H9 (cell line): ENCODE data around the gene CYB5A. TPM values are rescaled to one million over a fixed set of nuclear protein-coding genes. Genes with fewer than 3 reads are reported as not detected.

Experiments
- DNase-seq: peaks from one replicate; pipeline ENCODE4 v3.0.0-alpha.2; 2017
- H2AFZ ChIP-seq: one replicate; pipeline ENCODE4 v1.6.1; 2013; ENCODE audit warnings: mild to moderate bottlenecking, low read length, control low read depth, moderate library complexity
- H2AK5ac ChIP-seq: 2 replicates; pipeline ENCODE4 v1.6.1; 2013; ENCODE audit warnings: low read length, control low read depth, mixed read lengths; ENCODE audit not compliant: insufficient read length
- H2BK120ac ChIP-seq: one replicate; pipeline ENCODE4 v1.6.1; 2013; ENCODE audit warnings: low read depth, mild to moderate bottlenecking, low read length, control low read depth, inconsistent platforms; ENCODE audit not compliant: poor library complexity, severe bottlenecking
- H2BK12ac ChIP-seq: 2 replicates; pipeline ENCODE4 v1.6.1; 2013; ENCODE audit warnings: low read length, control low read depth, mixed read lengths, low read depth; ENCODE audit not compliant: insufficient read length
- H2BK15ac ChIP-seq: 2 replicates; pipeline ENCODE4 v1.6.1; 2013; ENCODE audit warnings: low read depth, low read length, control low read depth
- H2BK20ac ChIP-seq: one replicate; pipeline ENCODE4 v1.6.1; 2013; ENCODE audit warnings: low read depth, mild to moderate bottlenecking, low read length, control low read depth, inconsistent platforms; ENCODE audit not compliant: poor library complexity, severe bottlenecking
- H2BK5ac ChIP-seq: 2 replicates; pipeline ENCODE4 v1.6.1; 2013; ENCODE audit warnings: low read length, control low read depth, mixed read lengths; ENCODE audit not compliant: insufficient read length
- H3K14ac ChIP-seq: 2 replicates; pipeline ENCODE4 v1.6.1; 2013; ENCODE audit warnings: low read length, control low read depth; ENCODE audit not compliant: insufficient read depth
- H3K18ac ChIP-seq: 2 replicates; pipeline ENCODE4 v1.6.1; 2013; ENCODE audit warnings: low read depth, mild to moderate bottlenecking, mixed read lengths, low read length, control low read depth; ENCODE audit not compliant: insufficient read length
- H3K23ac ChIP-seq: 2 replicates; pipeline ENCODE4 v1.6.1; 2013; ENCODE audit warnings: low read length, control low read depth, mixed read lengths, low read depth; ENCODE audit not compliant: insufficient read length
- H3K23me2 ChIP-seq: 2 replicates; pipeline ENCODE4 v1.6.1; 2013; ENCODE audit warnings: low read depth, mild to moderate bottlenecking, mixed read lengths, low read length, control low read depth; ENCODE audit not compliant: insufficient read length, poor library complexity, severe bottlenecking
- H3K27ac ChIP-seq: 2 replicates; pipeline ENCODE4 v1.5.1; 2013; ENCODE audit warnings: low read length, control low read depth, mixed read lengths, low read depth; ENCODE audit not compliant: insufficient read length
- H3K27me3 ChIP-seq: 2 replicates; pipeline ENCODE4 v1.6.1; 2013; ENCODE audit warnings: low read length, control low read depth, inconsistent platforms; ENCODE audit not compliant: insufficient read depth
- H3K4ac ChIP-seq: 2 replicates; pipeline ENCODE4 v1.6.1; 2013; ENCODE audit warnings: low read depth, mild to moderate bottlenecking, control low read depth, inconsistent platforms, low read length, moderate library complexity
- H3K4me1 ChIP-seq: 2 replicates; pipeline ENCODE4 v1.6.1; 2013; ENCODE audit warnings: low read length, control low read depth, inconsistent platforms; ENCODE audit not compliant: insufficient read depth
- H3K4me2 ChIP-seq: 2 replicates; pipeline ENCODE4 v1.6.1; 2013; ENCODE audit warnings: low read length, control low read depth, mixed read lengths; ENCODE audit not compliant: insufficient read length, insufficient read depth
- H3K56ac ChIP-seq: 2 replicates; pipeline ENCODE4 v1.6.1; 2013; ENCODE audit warnings: low read depth, mild to moderate bottlenecking, mixed read lengths, low read length, control low read depth; ENCODE audit not compliant: insufficient read length
- H3K79me1 ChIP-seq: 2 replicates; pipeline ENCODE4 v1.6.1; 2013; ENCODE audit warnings: low read depth, mild to moderate bottlenecking, moderate library complexity, low read length, control low read depth, inconsistent platforms; ENCODE audit not compliant: insufficient read depth, poor library complexity, severe bottlenecking
- H3K79me2 ChIP-seq: 2 replicates; pipeline ENCODE4 v1.6.1; 2013; ENCODE audit warnings: low read length, control low read depth, inconsistent platforms; ENCODE audit not compliant: insufficient read depth
- H3K9ac ChIP-seq: 2 replicates; pipeline ENCODE4 v1.6.1; 2013; ENCODE audit warnings: low read length, control low read depth, mixed read lengths; ENCODE audit not compliant: insufficient read length; ENCODE audit errors: extremely low read depth
- H3K9me3 ChIP-seq: one replicate; pipeline ENCODE4 v1.6.1; 2013; ENCODE audit warnings: low read depth, low read length, inconsistent platforms; ENCODE audit not compliant: control insufficient read depth
- H3T11ph ChIP-seq: one replicate; pipeline ENCODE4 v1.6.1; 2013; ENCODE audit warnings: mild to moderate bottlenecking, low read length, control low read depth, inconsistent platforms
- H4K20me1 ChIP-seq: one replicate; pipeline ENCODE4 v1.6.1; 2013; ENCODE audit not compliant: control insufficient read depth, insufficient read length, insufficient read depth
- H4K5ac ChIP-seq: 2 replicates; pipeline ENCODE4 v1.6.1; 2013; ENCODE audit warnings: low read depth, mild to moderate bottlenecking, mixed read lengths, low read length, control low read depth; ENCODE audit not compliant: insufficient read length
- H4K8ac ChIP-seq: replicated peaks from 2 replicates; pipeline ENCODE4 v1.6.1; 2013; ENCODE audit warnings: low read length, control low read depth, mixed read lengths, low read depth; ENCODE audit not compliant: insufficient read length
- H4K91ac ChIP-seq: 2 replicates; pipeline ENCODE4 v1.6.1; 2013; ENCODE audit warnings: low read depth, mild to moderate bottlenecking, moderate library complexity, mixed read lengths, low read length, control low read depth; ENCODE audit not compliant: insufficient read length
- H3K27ac Mint-ChIP-seq, 3 experiments: 2 replicates in 2 of 3; 3 replicates in 1 of 3; pipeline ENCODE4 v1.8.0; 2020 to 2021; ENCODE audit warnings: mixed read lengths in 3 of 3, mild to moderate bottlenecking in 1 of 3, moderate library complexity in 1 of 3
- H3K27me3 Mint-ChIP-seq: 2 replicates; pipeline ENCODE4 v1.8.0; 2021; ENCODE audit warnings: low read depth, mild to moderate bottlenecking, moderate library complexity, mixed read lengths
- H3K36me3 Mint-ChIP-seq, 3 experiments: 2 replicates in 2 of 3; 3 replicates in 1 of 3; pipeline ENCODE4 v1.8.0; 2020 to 2021; ENCODE audit warnings: low read depth in 3 of 3, mixed read lengths in 3 of 3; ENCODE audit not compliant: insufficient read depth in 1 of 3
- H3K4me1 Mint-ChIP-seq, 2 experiments: 2 replicates each; pipeline ENCODE4 v1.8.0; 2020; ENCODE audit warnings: mixed read lengths in 2 of 2
- H3K4me3 Mint-ChIP-seq, 2 experiments: 2 replicates in 1 of 2; 3 replicates in 1 of 2; pipeline ENCODE4 v1.8.0; 2020 to 2021; ENCODE audit warnings: mild to moderate bottlenecking in 2 of 2, mixed read lengths in 2 of 2, moderate library complexity in 1 of 2
- H3K9me3 Mint-ChIP-seq, 2 experiments: 2 replicates in 1 of 2; 3 replicates in 1 of 2; pipeline ENCODE4 v1.8.0; 2020; ENCODE audit warnings: mild to moderate bottlenecking in 2 of 2, mixed read lengths in 2 of 2, moderate library complexity in 1 of 2
- WGBS: extraction: QIAGEN DNeasy Blood & Tissue Kit; methylation state at CpG from one replicate; pipeline ENCODE4 v1.1.7; 2013; ENCODE audit warnings: missing lambda C conversion rate, low lambda C conversion rate, mixed read lengths; ENCODE audit not compliant: insufficient read length; ENCODE audit errors: extremely low coverage; 5-methylcytosine and 5-hydroxymethylcytosine counted together
- total RNA-seq: library from RNA; stranded (reverse); gene quantifications from 2 replicates; pipeline ENCODE4 v1.2.1, GENCODE V29; 2021
- TF ChIP-seq, protein P1 (sequence below): fragments of 200-600 bp; sonication (generic); conservative IDR thresholded peaks from 3 replicates; pipeline ENCODE4 v1.8.0; 2021; ENCODE audit warnings: antibody characterized with exemption, mild to moderate bottlenecking

CYB5A gene
- total RNA-seq, 1 experiment from 2014 or later, result 93.2 TPM

DNA sequence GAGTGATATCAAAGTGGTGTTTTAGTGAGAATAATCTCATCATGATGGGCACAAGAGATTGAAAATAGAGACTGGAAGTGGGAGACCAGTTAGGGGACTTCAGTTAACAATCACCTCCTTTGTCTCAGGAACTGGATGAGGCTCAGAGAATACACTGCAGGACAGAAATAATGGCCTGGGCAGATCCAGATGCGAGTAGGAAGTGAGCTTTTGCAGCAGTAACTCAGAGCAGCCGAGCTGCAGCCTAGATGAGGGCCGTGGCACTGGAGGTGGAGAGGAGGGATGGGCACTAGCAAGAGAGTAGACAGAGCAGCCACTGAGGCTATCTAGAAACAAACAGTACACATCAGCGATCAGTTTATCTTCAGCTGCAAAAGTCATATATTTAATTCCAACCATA, 48.6 kb downstream of the CYB5A start:
- Histone ChIP-seq H3K4me1 (no peaks in the 10 kb centered on the region; the same call in 1 of the 2 replicates), H3K23ac (no peak overlapping the region), H3K23me2 (no peaks in the 10 kb centered on the region), H2BK15ac (no peak overlapping the region), H4K20me1 (no peaks in the 10 kb centered on the region), H3K56ac (no peak overlapping the region), H3K9me3 (no peaks in the 10 kb centered on the region), H3K4me2 (no peak overlapping the region), H3K4ac (no peak overlapping the region), H2BK12ac (no peak overlapping the region), H4K5ac (no peak overlapping the region), H2AK5ac (no peak overlapping the region), H2BK20ac (no peak overlapping the region), H3K14ac (no peak overlapping the region), H4K8ac (no peak overlapping the region), H2BK120ac (no peak overlapping the region), H3K27ac (no peak overlapping the region), H3K79me1 (no peaks in the 10 kb centered on the region), H3K18ac (no peak overlapping the region), H3K27me3 (no peaks in the 10 kb centered on the region), H4K91ac (no peak overlapping the region), H3K9ac (no peak overlapping the region), H3T11ph (no peak overlapping the region), H3K79me2 (no peaks in the 10 kb centered on the region), H2AFZ (no peak overlapping the region), H2BK5ac (no peak overlapping the region)
- DNase-seq, result no peak
- TF ChIP-seq, protein P1, sequence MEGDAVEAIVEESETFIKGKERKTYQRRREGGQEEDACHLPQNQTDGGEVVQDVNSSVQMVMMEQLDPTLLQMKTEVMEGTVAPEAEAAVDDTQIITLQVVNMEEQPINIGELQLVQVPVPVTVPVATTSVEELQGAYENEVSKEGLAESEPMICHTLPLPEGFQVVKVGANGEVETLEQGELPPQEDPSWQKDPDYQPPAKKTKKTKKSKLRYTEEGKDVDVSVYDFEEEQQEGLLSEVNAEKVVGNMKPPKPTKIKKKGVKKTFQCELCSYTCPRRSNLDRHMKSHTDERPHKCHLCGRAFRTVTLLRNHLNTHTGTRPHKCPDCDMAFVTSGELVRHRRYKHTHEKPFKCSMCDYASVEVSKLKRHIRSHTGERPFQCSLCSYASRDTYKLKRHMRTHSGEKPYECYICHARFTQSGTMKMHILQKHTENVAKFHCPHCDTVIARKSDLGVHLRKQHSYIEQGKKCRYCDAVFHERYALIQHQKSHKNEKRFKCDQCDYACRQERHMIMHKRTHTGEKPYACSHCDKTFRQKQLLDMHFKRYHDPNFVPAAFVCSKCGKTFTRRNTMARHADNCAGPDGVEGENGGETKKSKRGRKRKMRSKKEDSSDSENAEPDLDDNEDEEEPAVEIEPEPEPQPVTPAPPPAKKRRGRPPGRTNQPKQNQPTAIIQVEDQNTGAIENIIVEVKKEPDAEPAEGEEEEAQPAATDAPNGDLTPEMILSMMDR, result no peak
- Mint-ChIP-seq H3K27ac (no peak overlapping the region), H3K4me1 (peaks cover 12 to 21% of the 10 kb centered on the region in 2 experiments), H3K27me3 (peaks cover 4% of the 10 kb centered on the region; the same call in 1 of the 2 replicates), H3K4me3 (no peak overlapping the region; a peak in 1 of 5 replicates), H3K9me3 (no peaks in the 10 kb centered on the region; a peak in 1 of 5 replicates), H3K36me3 (no peaks in the 10 kb centered on the region; a peak in 1 of 7 replicates)
- no CpG with 5 or more reads among the region's 4 CpGs for WGBS
